Inferior parietal cortex (tissue), 1 donor: ENCODE measurements around the gene FGGY.

Source experiments
- DNase-seq: peaks from one replicate; pipeline ENCODE4 v3.0.0-alpha.2; 2016; ENCODE audit errors: extremely low spot score

Gene FGGY

DNA sequence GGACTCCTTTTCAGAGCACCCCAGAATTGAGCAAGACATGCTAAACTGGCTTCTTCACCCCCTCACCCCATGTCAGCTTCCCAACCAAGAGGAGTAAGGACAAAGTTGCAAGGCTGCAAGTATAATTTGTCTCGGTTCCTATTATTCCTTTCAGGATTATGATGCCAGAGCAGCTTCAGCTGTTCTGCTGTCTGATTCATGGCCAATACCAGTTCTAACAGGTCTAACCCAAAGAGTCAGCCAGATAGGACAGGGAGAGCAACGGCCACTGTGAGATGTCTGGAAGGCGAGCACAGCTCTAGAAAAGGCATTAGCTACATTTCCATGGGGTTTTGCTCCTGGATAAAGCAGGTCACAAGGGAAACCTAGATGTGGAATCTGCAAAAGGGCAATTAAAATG is 464.5 kb downstream of the FGGY start:
- DNase-seq = no peak

DNA sequence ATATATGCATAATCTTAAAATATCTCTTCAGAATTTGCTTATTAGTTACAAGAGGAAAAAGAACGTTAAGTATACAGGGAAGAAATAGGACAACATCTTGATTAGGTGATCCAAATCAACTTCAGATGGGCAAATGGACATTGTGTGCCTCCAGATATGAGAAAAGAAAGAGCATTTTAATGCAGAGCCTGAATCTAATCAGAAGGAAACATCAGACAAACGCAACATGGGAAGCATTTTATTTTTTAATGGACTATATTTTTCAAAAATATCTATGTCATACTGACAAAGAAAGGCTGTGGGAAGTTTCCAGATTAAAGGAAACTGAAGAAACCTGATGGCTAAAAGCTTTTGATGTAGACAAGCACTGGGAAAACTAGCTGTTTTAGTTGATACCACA is 466.5 kb downstream of the FGGY start:
- no peak for DNase-seq

DNA sequence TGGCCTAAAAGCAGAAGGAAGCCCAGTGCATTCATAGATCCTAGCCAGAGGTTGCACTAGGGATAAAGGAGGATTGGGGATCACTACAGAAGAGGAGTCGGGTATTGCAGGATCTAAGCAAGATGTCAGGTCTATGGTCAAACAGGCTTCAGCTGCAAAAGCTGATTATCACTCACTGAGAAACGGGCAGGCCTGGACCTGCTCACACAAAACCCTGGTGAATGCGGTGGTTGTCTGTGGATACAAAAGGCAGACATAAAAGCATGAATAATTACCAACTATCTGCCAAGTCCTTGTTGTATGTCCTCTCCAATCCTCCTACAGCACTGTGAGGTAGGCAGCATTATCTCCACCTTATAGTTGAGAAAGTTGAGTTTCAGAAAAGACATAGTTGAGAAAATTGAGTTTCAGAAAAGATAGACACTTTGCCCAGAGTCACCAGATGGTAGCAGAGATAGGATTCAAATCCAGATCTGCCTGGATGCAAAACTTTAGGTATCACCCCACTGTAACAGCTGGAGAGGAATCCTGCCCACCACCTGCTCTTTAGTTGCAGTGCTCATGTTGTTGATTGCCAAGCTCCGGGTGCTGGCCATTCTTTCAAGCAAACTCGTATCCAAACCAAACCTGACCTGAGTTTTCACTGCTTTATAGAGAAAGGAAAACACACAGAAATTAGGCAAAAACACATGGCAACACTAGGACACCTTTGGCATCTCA is 468.3 kb downstream of the FGGY start:
- DNase-seq = no peak

DNA sequence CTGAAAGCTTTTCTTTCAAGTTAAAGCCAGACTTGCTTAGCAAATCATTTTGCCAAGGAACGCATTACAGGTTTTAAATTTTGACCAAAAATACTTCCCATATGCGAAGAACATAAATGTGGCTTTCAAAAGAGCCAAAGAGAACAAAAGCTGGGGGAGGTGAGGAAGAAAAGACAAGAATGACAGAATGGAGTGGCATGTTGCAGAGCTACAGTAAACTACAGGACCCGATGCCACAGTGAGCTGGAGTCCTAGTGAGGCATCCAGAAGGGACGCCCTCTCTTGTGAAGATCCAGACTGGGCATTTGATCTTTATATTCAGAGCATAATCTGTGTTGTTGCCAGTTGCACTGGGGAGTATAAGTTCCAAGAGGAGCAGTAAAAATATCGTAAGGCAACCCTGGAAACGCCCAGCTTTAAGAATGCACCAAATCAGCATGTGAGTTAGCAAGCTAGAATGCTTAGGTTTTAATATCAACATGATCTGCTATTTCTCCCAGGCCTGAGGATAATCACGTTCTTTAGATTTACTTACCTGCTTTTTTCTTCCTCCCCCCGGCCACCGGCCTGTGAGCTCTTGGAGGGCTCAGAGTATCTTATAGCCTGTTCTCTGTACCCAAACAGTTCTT is 469.4 kb downstream of the FGGY start:
- DNase-seq = no peak

DNA sequence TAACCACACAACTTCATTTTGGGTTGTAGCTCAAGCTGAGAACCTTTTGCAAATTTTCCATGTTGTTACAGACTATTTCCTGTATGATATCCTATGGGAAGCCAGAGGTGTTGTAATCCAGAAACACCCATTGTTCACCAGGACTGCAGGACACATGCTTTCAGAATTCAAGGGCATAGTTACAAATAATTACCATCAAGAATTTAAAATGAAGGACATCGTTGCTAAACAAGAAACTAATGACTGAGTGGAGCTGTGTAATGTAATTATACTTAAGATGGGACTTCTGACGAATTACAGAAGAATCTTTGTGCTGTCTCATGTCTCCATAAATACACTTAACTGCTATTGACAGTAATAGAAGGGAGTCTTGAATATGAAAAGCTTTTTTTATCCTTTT is 470.2 kb downstream of the FGGY start:
- DNase-seq = no peak

DNA sequence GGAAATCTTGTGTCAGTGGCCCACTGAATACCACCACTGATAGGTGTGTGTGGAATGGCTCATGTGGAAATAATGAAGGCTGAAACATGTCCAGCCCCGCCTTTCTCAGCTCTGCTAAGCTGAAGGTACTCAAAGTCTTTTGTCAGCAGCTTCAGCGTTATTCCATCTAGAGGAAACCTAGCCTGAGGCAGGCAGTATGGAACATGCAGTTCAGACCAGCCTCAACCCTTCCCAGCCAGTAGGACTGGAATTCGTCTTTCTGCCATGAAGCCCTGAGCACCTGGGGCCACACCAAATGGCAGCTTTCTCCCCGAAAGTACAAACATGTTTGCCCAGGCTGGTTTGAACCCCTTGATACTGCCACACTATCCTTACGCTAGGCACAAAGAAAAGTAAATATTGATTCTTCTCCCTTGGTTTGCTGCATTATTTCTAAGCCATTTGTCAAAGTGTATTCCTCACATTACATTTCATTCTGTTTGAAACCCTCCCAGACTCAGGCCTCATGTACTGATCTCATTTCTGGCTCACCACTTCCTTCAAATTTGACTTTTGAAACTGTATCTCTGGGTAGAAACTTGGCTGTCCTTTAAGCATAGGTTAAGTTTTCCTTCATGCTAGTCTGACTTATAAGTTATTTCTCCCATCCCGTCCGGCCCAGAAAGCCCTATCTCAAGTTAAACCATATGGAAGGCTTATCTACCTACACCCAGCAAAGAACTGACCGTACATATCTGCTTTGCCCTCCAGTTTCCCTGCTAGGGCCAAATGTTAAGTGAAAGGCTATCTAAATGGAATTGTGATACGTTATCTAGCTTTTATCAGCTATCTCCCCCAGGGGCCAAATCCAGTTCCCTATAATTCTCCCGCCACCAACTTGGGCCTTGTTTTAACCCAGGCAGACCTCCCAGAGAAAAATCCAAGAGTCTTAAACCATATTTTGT is 472.2 kb downstream of the FGGY start:
- DNase-seq = no peak

DNA sequence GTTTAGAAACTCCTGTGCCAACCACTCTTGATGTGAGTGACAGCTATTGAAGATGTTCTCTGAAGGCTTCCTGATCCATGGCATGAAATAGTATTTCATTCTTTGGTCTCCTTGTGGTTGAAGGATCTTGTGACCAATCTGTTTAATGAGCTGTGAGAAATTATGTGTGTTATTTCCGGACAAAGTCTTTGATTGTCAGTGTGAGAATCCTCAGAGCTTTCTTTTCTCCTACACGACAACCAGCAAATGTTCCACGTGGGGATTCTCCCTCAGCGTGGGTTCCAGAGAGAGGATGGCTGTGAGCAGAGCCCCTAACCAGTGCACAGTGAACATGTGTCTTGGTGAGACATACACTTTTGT is 472.8 kb downstream of the FGGY start:
- DNase-seq = no peak

DNA sequence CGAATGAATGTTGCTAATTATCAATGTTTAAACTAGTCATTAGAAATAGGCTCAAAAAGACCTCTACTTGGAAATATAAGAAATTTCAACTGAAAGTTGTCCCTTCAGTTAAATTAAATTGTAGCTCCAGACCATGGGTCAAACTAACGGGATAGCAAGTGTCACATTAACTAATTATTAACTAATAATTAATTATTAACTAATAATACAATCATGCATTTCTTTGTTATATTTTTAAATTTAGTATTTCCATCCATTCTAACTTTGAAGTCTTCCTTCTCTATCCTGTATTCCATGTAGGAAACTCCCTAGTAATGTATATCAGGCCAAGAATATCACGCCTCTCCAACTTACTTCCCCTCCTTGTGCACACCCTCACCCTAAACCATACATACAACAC is 474.5 kb downstream of the FGGY start:
- no peak for DNase-seq

DNA sequence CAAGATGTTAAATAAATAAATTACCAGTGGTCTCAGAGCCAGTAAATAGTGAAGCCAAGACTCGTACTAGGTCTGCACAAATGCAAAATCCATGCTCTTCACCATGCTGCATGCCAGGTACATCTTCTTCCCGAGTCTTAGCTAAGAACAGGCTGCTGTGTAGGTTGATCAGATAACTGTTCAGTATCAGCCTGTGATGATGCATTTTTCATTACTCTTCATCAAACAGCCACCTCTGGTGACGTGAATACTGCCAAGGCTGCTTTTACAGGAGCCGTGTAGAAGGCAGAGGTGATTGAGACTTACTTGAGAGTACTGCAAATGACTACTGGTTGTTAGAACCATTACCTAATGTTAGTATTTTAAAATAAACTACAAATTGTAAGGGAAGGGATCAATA is 478.6 kb downstream of the FGGY start:
- no peak for DNase-seq

DNA sequence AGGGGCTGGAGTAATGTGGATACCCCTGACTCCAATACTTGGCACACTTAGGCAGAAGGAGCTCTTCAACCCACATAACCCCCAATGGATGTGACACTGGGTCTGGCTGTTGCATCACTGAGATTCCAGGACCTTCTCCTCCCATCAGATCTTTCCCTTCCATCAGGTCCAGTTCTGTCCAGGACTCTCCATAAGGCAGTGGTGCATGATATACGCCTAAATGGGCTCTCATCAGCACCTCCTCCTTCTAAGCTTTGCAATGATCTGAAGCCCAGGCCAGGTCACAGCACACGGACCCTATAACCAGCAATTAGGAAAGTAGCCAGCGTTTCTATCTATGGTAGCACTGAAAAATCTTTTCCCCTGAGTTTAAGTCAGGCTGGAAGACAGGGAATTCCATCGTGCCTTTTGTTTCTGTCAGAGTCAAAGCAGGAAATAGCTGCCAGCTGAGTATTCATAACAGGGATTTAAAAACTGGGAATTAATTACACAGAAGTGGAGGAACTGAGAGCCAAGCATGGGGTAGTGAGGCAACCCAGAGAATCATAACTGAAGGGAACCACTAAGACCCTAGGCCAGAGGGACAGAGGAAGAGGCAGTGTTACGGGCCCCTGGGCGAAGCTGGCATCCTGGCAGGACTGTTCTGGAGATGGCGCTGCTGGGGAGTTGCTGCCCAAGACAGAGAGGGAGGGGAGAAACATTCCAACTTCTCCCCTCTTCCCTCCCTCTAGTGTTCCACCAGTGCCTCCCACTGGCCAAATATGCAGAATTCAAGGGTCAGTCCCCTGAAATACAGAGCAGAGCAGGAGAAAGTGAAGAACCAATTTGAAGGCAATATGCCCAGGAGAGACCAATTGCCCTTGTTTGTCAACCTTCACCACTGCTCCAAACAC is 480.3 kb downstream of the FGGY start:
- no peak for DNase-seq

DNA sequence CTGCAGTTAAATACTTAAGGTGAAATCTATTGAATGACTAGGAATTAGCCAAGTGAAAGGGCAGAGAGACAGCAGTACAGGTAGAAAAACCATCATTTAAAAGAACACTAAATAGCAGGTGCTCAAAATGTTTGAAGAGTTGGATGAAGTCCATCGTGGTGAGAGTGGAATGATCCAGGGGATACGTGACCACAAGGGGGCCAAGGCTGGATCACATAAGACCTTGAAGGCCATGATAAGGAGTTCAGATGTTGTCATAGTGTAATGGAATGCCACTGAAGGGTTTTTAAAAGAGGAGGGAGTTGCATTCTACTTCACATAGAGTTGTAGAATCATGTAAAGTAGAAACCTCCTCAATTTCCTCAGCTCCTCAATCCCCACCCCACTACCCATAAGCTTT is 483.1 kb downstream of the FGGY start:
- DNase-seq = no peak

DNA sequence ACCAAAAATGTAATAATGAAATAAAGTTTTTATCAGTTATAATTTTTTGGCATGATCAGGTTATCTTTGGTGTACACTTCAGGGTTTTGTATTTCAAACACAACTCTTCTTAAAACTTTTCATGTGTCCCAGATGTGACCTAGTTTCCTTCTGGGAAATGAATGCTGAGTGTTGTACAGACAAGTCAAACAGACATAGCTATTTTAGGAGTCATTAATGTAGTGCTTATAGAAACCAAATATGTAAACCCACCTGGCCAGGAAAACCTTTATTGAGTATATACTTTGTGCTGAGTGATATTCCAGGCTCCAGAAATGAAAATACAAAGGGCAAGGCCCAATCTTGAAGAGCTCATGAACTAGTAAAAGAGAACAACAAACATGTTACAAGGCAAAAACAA is 491.9 kb downstream of the FGGY start:
- no peak for DNase-seq

DNA sequence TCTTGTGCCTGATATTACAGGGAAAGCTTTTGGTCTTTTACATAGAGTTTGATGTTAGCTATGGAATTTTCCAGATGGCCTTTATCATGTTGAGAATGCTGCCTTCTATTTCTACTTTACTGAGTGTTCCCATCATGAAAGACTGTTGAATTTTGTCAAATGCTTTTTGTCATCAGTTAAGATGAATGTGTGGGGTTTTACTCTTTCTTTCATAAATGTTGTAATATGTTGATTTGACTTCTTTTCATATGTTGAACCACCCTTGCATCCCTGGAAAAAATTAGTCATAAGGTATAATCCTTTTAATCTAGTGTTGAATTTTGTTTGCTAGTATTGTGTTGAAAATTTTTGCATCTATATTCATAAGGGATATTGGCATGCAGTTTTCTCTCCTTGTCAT is 501.7 kb downstream of the FGGY start:
- DNase-seq = no peak

DNA sequence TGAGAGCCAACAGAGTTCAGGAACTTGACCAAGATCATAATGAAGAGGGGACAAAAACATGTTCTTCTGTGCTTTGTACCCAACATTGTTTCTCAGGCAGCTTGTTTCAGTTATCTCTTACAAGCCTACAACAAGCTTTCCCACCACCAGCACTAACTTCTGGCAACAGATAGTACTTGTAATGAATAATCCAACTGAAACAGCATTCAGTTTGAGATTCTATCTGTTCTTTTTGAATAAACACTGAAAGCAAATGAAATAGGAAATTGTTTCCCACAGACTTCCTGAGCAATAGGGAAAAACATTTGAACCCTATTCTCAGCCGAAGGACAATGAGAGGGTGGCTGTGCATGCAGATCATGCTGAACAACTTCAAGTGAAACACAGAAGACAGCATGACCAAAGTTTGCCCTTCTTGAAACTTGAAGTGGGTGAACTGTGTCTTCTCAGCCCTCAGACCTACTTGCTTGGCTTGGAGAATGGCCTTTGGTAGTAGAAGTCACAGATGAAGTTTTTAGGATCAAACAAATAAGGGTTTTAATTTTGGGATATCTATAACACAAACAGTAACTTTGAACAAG is 506.7 kb downstream of the FGGY start:
- no peak for DNase-seq

DNA sequence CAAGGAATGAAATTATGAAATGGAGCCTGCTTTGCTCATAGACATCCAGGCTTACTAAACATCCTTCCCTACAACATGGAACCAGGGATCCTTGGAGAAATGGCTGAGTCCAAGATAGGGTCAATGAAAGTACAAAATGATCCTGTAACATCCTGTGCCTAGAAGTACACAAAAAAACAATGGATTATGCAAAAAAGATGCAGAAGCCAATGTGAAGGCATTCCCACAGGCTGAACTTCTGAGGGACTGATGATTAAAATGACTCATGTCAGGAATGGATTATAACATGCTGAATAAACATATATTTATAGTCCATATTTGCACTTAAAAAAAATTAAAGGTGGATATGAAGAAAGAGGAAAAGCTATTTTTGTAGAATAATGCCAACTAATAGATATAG is 507.4 kb downstream of the FGGY start:
- DNase-seq = no peak

DNA sequence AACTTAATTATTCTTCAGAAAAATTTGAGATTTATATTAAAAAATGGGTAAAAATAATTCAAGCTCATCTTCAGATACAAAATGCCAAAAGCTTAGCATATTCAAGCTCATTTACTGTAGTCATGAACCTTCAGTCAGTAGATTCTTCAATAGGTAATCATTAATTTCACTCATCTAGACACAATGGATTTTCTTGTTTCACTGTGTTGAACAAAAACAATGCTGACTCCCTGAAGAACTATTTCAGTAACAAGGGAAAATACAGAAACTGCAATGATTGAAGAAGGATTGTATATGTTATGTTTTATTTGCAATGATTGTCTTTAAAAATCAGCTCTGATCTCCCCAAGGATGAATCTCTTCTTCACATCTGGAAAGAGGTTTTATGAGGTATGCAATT is 508.7 kb downstream of the FGGY start:
- no peak for DNase-seq
